PC-3 (cell line): Measurements from ENCODE around the gene SUMO4. TPM values are rescaled to one million over a fixed set of nuclear protein-coding genes. Genes with fewer than 3 reads are reported as not detected.

Source experiments
- ATAC-seq: fragments of 200-7000 bp; cut with Tn5 transposase; 2 replicates; pipeline ENCODE4 v1.9.1; 2020; ENCODE audit warnings: mild to moderate bottlenecking, moderate library complexity
- BruUV-seq: library from RNA; stranded (reverse); fragments of 400-500 nt; replicated peaks from 2 replicates; lab custom pipeline; 2021; lab: Mats Ljungman, UMichigan
- CTCF ChIA-PET: fragments of 300-600 bp; sonication (Branson Sonifier 250); formaldehyde crosslinking; loops from one replicate; lab custom pipeline; 2022; ENCODE audit warnings: antibody characterized with exemption; lab: Charles Lee
- POLR2A ChIA-PET: fragments of 300-600 bp; sonication (Branson Sonifier 250); formaldehyde crosslinking; loops from one replicate; lab custom pipeline; 2022; ENCODE audit warnings: antibody characterized with exemption; ENCODE audit not compliant: unreplicated experiment; lab: Charles Lee
- DNase-seq: peaks from one replicate; pipeline ENCODE4 v3.0.0-alpha.2; 2015
- H2AFZ ChIP-seq: fragments of 300-600 bp; sonication (generic); 2 replicates; pipeline ENCODE4 v1.6.0; 2016; ENCODE audit warnings: antibody characterized with exemption, low read length
- H3F3A ChIP-seq: fragments of 300-600 bp; sonication (generic); one replicate; pipeline ENCODE4 v1.6.0; 2017; ENCODE audit warnings: antibody characterized with exemption, low read length, control low read depth, mild to moderate bottlenecking; ENCODE audit not compliant: unreplicated experiment
- H3K27ac ChIP-seq: fragments of 300-600 bp; sonication (generic); 2 replicates; pipeline ENCODE4 v1.5.1; 2016; ENCODE audit warnings: mild to moderate bottlenecking, low read length
- H3K27me3 ChIP-seq: fragments of 300-600 bp; sonication (generic); 2 replicates; pipeline ENCODE4 v1.6.1; 2016; ENCODE audit warnings: low read length, mixed read lengths
- H3K36me3 ChIP-seq: fragments of 300-600 bp; sonication (generic); 2 replicates; pipeline ENCODE4 v1.6.1; 2016; ENCODE audit warnings: low read depth, mixed run types, low read length, mixed read lengths
- H3K4me1 ChIP-seq: fragments of 300-600 bp; sonication (generic); 2 replicates; pipeline ENCODE4 v1.5.1; 2016; ENCODE audit warnings: low read length; ENCODE audit not compliant: insufficient read depth
- H3K4me2 ChIP-seq: fragments of 300-600 bp; sonication (generic); 2 replicates; pipeline ENCODE4 v1.6.0; 2016; ENCODE audit warnings: low read length
- H3K4me3 ChIP-seq: fragments of 300-600 bp; sonication (generic); 2 replicates; pipeline ENCODE4 v1.5.1; 2016; ENCODE audit warnings: mild to moderate bottlenecking, low read length, mixed read lengths
- H3K79me2 ChIP-seq: fragments of 300-600 bp; sonication (generic); 2 replicates; pipeline ENCODE4 v1.6.1; 2017; ENCODE audit warnings: low read length, mixed read lengths
- H3K9ac ChIP-seq: fragments of 300-600 bp; sonication (generic); 2 replicates; pipeline ENCODE4 v1.6.0; 2016; ENCODE audit warnings: mild to moderate bottlenecking, low read length
- H3K9me2 ChIP-seq: fragments of 300-600 bp; sonication (generic); replicated peaks from 2 replicates; pipeline ENCODE4 v1.6.1; 2016; ENCODE audit warnings: mixed run types, low read length, mixed read lengths
- H3K9me3 ChIP-seq: fragments of 300-600 bp; sonication (generic); 2 replicates; pipeline ENCODE4 v1.6.1; 2016; ENCODE audit warnings: low read length, mixed read lengths
- H4K20me1 ChIP-seq: fragments of 300-600 bp; sonication (generic); 2 replicates; pipeline ENCODE4 v1.6.1; 2016; ENCODE audit warnings: low read length, mixed read lengths
- CTCF ChIP-seq: fragments of 300-600 bp; sonication (generic); conservative IDR thresholded peaks from 2 replicates; pipeline ENCODE4 v1.5.1; 2017; ENCODE audit warnings: antibody characterized with exemption, low read depth, mild to moderate bottlenecking, low read length
- EZH2 ChIP-seq: fragments of 300-600 bp; sonication (generic); IDR thresholded peaks from one replicate; pipeline ENCODE4 v1.6.1; 2017; ENCODE audit warnings: antibody characterized with exemption, mild to moderate bottlenecking, low read length; ENCODE audit not compliant: unreplicated experiment
- EZH2phosphoT487 ChIP-seq: fragments of 300-600 bp; sonication (generic); IDR thresholded peaks from 2 replicates; pipeline ENCODE4 v1.6.1; 2018; ENCODE audit warnings: mild to moderate bottlenecking, antibody characterized with exemption, low read length, borderline replicate concordance
- intact Hi-C: fragments of 100-400 bp; cut with micrococcal nuclease; formaldehyde crosslinking; loops from 2 replicates; pipeline ENCODE4 v1.9.0; 2023
- total RNA-seq: library from RNA; depleted of rRNA; stranded (reverse); fragments of >200 nt; gene quantifications from 2 replicates; pipeline ENCODE4 v1.2.3, GENCODE V29; 2014

The SUMO4 gene
- total RNA-seq, 1 experiment from 2014 or later = 0.69 TPM

- DNase-seq = no peak
- CTCF ChIA-PET = no interaction called here
- Histone ChIP-seq H2AFZ (no peak overlapping the region), H3K79me2 (peaks cover 96% of the 10 kb centered on the region), H3K9me3 (no peaks in the 10 kb centered on the region), H3K9ac (no peak overlapping the region), H3F3A (no peaks in the 10 kb centered on the region), H3K36me3 (no peaks in the 10 kb centered on the region), H3K9me2 (no peaks in the 10 kb centered on the region), H4K20me1 (no peaks in the 10 kb centered on the region), H3K27ac (no peak overlapping the region), H3K4me2 (no peak overlapping the region), H3K4me3 (no peak overlapping the region), H3K27me3 (no peaks in the 10 kb centered on the region), H3K4me1 (peaks cover 11% of the 10 kb centered on the region)
- TF ChIP-seq EZH2 = no peak
- no peak for TF ChIP-seq EZH2phosphoT487
- TF ChIP-seq CTCF = no peak
- ATAC-seq = no peak
- intact Hi-C loops = no loop called here
- BruUV-seq = no TSS peak
- POLR2A ChIA-PET = no interaction called here
These were observed 34.9 kb upstream of the SUMO4 start for GRCh38 chr6:149365197-149365596.

GRCh38 chr6:149366267-149366921 lies 33.7 kb upstream of the SUMO4 start:
- H4K20me1 ChIP-seq = no peaks in the 10 kb centered on the region
- TF ChIP-seq CTCF (no peak), EZH2 (no peak), EZH2phosphoT487 (no peak)
- no peaks in the 10 kb centered on the region for H3K9me3 ChIP-seq
- no peak overlapping the region for H3K27ac ChIP-seq
- no peaks in the 10 kb centered on the region for H3K36me3 ChIP-seq
- H3K4me2 ChIP-seq = no peak overlapping the region
- intact Hi-C loops = no loop called here
- no peaks in the 10 kb centered on the region for H3K27me3 ChIP-seq
- H3F3A ChIP-seq = no peaks in the 10 kb centered on the region
- CTCF ChIA-PET = no interaction called here
- ATAC-seq (no peak), DNase-seq (no peak)
- H2AFZ ChIP-seq = no peak overlapping the region
- H3K4me3 ChIP-seq = no peak overlapping the region
- POLR2A ChIA-PET = no interaction called here
- H3K4me1 ChIP-seq = peaks cover 11% of the 10 kb centered on the region
- H3K79me2 ChIP-seq = peaks cover 86% of the 10 kb centered on the region
- no TSS peak for BruUV-seq
- H3K9ac ChIP-seq = no peak overlapping the region
- no peaks in the 10 kb centered on the region for H3K9me2 ChIP-seq

- H3K79me2 ChIP-seq = peaks cover 70% of the 10 kb centered on the region
- BruUV-seq = no TSS peak
- H4K20me1 ChIP-seq = no peaks in the 10 kb centered on the region
- DNase-seq (no peak), ATAC-seq (no peak)
- no peaks in the 10 kb centered on the region for H3K27me3 ChIP-seq
- H3K9me2 ChIP-seq = no peaks in the 10 kb centered on the region
- no peaks in the 10 kb centered on the region for H3F3A ChIP-seq
- no peak overlapping the region for H3K9ac ChIP-seq
- H2AFZ ChIP-seq = no peak overlapping the region
- no peak overlapping the region for H3K4me3 ChIP-seq
- H3K36me3 ChIP-seq = no peaks in the 10 kb centered on the region
- H3K9me3 ChIP-seq = no peaks in the 10 kb centered on the region
- H3K4me2 ChIP-seq = no peak overlapping the region
- TF ChIP-seq EZH2phosphoT487 (no peak), EZH2 (no peak), CTCF (no peak)
- intact Hi-C loops = no loop called here
- POLR2A ChIA-PET = no interaction called here
- CTCF ChIA-PET = no interaction called here
- no peak overlapping the region for H3K27ac ChIP-seq
- H3K4me1 ChIP-seq = peaks cover 4% of the 10 kb centered on the region
These were observed 32.0 kb upstream of the SUMO4 start for GRCh38 chr6:149368065-149368464.
